Measurements from ENCODE around the gene BUB3. TPM values are rescaled to one million over a fixed set of nuclear protein-coding genes. Genes with fewer than 3 reads are reported as not detected.

The BUB3 gene
- total and polyA plus RNA-seq, 2 of the 13 experiments (the other 11 are each of a cell fraction or from before 2014, with no cell fraction given), result 174 to 188 TPM

DNA sequence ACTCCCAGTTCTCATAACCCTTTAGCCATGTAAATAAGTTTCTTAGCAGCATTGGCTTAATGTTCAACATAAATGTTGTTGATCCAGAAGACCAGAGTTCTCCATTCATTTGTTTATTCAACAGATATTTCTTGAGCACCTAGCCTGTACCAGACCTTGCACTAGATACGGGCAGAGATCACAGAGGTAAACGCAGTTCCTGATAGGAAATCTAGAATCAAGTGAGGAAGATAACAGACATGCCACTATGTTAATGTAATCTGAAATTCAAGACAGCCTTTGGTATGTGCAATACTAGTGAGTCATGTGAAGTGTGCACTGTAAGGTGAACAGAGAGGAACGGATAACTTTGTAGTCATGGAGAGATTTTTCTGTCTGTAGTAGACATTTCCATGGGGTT, 3.0 kb downstream of the BUB3 start (continued):
- TF ChIP-seq PRMT3 (CRISPR knock-in tag; IDR thresholded peaks at IDR 0.05; ENCODE audit: borderline replicate concordance, low read depth), result no peak
- TF ChIP-seq, protein P1, sequence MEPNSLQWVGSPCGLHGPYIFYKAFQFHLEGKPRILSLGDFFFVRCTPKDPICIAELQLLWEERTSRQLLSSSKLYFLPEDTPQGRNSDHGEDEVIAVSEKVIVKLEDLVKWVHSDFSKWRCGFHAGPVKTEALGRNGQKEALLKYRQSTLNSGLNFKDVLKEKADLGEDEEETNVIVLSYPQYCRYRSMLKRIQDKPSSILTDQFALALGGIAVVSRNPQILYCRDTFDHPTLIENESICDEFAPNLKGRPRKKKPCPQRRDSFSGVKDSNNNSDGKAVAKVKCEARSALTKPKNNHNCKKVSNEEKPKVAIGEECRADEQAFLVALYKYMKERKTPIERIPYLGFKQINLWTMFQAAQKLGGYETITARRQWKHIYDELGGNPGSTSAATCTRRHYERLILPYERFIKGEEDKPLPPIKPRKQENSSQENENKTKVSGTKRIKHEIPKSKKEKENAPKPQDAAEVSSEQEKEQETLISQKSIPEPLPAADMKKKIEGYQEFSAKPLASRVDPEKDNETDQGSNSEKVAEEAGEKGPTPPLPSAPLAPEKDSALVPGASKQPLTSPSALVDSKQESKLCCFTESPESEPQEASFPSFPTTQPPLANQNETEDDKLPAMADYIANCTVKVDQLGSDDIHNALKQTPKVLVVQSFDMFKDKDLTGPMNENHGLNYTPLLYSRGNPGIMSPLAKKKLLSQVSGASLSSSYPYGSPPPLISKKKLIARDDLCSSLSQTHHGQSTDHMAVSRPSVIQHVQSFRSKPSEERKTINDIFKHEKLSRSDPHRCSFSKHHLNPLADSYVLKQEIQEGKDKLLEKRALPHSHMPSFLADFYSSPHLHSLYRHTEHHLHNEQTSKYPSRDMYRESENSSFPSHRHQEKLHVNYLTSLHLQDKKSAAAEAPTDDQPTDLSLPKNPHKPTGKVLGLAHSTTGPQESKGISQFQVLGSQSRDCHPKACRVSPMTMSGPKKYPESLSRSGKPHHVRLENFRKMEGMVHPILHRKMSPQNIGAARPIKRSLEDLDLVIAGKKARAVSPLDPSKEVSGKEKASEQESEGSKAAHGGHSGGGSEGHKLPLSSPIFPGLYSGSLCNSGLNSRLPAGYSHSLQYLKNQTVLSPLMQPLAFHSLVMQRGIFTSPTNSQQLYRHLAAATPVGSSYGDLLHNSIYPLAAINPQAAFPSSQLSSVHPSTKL (CRISPR knock-in tag; IDR thresholded peaks at IDR 0.05), result peak; percentile 56; the same call in 1 of the 2 replicates
- TF ChIP-seq RCOR2 (CRISPR knock-in tag; IDR thresholded peaks at IDR 0.05), result no peak
- TF ChIP-seq, protein P2, sequence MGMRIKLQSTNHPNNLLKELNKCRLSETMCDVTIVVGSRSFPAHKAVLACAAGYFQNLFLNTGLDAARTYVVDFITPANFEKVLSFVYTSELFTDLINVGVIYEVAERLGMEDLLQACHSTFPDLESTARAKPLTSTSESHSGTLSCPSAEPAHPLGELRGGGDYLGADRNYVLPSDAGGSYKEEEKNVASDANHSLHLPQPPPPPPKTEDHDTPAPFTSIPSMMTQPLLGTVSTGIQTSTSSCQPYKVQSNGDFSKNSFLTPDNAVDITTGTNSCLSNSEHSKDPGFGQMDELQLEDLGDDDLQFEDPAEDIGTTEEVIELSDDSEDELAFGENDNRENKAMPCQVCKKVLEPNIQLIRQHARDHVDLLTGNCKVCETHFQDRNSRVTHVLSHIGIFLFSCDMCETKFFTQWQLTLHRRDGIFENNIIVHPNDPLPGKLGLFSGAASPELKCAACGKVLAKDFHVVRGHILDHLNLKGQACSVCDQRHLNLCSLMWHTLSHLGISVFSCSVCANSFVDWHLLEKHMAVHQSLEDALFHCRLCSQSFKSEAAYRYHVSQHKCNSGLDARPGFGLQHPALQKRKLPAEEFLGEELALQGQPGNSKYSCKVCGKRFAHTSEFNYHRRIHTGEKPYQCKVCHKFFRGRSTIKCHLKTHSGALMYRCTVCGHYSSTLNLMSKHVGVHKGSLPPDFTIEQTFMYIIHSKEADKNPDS (CRISPR knock-in tag; IDR thresholded peaks at IDR 0.05), result no peak
- TF ChIP-seq KMT2B (CRISPR knock-in tag; IDR thresholded peaks at IDR 0.05), result no peak
- no peak for TF ChIP-seq RAD21 (CRISPR knock-in tag; IDR thresholded peaks at IDR 0.05)
- TF ChIP-seq, protein P3, sequence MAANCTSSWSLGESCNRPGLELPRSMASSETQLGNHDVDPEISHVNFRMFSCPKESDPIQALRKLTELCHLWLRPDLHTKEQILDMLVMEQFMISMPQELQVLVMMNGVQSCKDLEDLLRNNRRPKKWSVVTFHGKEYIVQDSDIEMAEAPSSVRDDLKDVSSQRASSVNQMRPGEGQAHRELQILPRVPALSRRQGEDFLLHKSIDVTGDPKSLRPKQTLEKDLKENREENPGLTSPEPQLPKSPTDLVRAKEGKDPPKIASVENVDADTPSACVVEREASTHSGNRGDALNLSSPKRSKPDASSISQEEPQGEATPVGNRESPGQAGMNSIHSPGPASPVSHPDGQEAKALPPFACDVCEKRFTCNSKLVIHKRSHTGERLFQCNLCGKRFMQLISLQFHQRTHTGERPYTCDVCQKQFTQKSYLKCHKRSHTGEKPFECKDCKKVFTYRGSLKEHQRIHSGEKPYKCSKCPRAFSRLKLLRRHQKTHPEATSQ (CRISPR knock-in tag; IDR thresholded peaks at IDR 0.05; ENCODE audit: borderline replicate concordance), result no peak
- no peak for TF ChIP-seq HOXA3 (CRISPR knock-in tag; IDR thresholded peaks at IDR 0.05)
- TF ChIP-seq, protein P4, sequence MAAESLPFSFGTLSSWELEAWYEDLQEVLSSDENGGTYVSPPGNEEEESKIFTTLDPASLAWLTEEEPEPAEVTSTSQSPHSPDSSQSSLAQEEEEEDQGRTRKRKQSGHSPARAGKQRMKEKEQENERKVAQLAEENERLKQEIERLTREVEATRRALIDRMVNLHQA (CRISPR knock-in tag; IDR thresholded peaks at IDR 0.05), result no peak

Measured in HepG2 (cell line).